Measurements from ENCODE around the gene AHRR.
"Not testable (repeated sequence)": the region's sequence is repeated elsewhere in the genome, so short reads cannot be mapped to it uniquely, and the experiment has no call there.

AHRR gene

DNA sequence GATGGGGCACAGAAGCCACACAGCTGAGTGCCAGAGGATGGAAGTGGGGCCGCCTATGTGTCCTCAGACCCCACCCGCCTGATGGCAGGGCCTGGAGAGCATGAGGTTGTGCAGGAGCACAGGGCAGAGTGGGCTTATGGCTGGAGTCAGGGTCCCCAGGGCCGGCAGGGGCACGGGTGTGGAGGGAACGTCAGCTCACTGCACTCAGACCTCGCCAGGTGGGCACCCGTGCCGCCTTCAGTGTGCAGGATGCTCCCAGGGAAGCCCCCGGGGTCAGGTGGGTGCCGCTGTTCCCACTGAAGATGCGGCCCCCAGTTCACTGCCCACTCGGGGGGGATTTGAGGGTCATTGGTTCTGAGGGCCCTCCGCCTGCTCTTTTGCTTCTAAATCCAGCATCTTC is 156.4 kb downstream of the AHRR start:
- DNase-seq: no peak

DNA sequence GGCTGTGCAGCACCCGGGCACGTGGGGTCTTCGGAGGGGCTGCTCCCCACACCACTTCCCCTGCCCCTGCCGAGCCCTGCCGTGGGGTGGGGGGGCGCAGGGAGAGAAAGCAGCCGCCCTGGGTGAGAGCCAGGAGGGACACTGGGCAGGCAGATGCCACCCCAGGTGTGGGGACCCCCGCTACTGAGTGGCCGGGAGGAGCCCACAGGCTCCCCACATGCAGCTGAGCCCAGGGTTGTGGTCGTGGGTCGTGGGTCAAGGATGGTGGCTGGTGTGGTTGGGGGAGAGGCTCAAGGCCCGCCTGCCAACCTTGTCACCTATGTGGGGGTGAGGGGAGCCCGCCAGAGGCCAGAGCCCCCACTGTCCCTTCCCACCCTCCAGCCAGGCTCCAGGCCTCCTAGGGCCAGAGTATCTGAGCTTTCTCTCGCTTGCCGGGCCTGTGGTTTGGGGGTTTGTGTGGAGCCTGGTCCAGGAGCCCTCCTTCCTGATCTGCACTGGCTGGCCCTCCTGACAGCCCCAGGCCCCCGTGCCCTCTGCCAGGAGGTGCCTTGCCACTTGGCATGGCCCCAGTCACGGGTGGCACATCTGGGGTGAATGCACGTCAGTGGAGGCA is 157.0 kb downstream of the AHRR start:
- no peak for DNase-seq

DNA sequence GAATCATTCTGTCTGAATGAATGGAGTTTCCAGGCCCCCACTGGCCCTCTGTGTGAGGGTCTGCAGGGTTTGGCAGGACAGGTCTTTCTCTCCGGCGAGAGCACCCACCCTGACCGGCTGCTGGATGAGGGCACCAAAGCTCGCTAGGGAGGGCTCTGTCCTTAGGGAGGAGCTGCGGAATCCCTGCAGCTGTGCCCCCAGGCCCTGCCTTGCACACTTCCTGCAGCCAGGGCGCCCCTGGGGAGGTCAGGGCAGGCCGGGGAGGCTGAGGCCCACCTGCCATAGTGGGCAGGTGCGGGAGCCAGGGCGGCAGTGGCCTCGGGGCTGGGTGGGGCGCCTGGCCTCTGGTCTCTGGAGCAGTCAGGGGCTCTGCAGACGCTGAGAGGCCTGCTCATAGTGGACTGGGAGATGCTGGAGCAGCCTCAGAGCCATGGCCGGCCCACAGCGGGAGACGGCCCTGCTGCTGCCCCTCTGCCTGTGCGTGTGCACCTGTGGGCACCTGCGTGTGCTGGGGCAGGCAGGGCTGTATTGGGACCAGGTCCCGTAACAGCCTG is 157.5 kb downstream of the AHRR start:
- no peak for DNase-seq

DNA sequence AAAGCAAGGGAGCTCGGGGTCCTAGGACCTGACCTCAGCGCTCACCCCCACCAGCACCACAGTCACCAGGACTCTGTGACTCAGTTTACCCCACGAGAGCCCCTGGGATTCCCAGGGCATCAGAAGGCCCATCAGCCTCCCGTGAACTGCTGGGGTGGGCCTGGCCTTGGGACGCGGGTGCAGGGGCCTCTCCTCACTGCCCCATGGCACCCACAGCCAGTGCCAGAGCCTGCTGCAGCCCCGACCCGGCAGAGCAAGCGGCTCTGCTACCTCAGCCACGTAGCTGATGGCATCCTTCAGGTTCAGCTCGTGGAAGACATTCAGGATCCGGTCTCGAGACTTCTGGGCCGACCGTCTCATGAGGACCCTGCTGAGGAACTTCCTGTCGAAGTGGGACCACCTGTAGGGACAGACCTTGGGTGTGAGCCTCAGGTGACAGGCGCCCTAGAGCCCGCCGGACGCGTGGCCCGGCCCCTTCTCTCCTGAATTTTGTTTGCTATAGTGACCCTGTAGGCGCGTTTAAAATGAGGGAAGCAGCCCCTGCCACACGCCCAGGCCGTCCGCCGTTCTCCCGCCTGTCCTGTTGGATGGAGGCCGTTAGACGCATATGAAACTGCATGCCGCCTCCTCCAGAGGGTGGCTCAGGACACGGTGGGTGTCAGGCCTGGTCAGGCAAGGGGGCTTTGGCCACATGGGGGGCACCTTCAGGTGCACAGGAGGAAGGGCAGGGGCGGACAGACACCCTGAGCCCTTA is 158.2 kb downstream of the AHRR start:
- no peak for DNase-seq

DNA sequence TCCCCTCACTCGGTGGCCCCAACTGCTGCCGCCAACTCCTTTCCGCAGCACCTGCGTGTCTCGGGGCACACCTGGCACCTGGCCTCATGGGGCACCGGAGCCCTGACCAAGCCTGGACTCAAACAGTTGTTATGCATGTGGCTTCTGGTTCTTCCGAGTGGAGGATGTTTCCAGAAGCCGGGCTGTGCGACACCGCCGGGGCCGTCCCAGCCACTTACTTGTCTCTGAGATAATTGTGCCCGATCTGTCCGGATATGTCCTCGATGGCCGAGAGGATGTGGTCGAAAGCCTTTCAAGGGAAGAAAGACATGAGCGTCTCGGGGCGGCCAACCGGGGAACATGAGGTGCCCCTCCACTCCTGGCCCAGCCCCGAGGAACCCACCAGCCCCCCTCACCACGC is 159.8 kb downstream of the AHRR start:
- DNase-seq: no peak

DNA sequence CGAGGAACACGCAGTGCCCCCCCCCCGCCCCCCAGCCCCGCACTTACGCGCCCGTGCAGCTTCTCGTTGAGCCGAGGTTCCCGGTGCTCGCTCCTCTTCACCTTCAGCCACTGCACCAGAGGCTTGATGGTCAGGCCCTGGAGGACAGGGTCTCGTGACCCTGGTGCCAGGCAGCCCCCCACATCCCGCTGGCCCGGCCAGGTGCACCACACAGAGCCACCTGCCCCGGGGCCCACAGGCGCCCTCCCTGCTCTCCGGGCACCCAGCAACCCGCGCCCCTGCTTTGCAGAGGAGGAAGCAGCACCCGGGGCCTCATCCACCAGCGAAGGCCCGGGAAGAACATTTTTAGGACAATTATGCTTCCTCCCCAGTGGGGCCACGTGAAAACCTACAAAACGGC is 160.5 kb downstream of the AHRR start:
- no peak for DNase-seq

DNA sequence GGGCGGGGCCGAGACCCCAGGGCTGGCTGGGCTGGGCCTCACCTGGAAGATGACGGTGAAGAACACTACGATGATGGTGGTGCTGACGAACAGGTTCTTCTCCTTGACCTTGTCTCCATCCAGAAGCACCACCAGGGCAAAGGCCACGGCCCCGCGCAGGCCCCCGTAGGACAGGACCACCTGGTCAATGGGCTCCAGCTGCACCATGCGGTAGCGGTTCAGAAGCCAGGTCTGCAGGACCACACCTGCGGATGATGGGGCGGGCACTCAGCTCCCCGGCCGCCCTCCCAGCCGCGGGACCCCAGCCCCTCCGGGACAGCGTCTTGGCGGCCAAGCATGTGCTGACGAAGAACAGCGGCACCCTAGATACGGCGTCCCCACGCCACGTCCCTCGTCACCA is 161.0 kb downstream of the AHRR start:
- no peak for DNase-seq

DNA sequence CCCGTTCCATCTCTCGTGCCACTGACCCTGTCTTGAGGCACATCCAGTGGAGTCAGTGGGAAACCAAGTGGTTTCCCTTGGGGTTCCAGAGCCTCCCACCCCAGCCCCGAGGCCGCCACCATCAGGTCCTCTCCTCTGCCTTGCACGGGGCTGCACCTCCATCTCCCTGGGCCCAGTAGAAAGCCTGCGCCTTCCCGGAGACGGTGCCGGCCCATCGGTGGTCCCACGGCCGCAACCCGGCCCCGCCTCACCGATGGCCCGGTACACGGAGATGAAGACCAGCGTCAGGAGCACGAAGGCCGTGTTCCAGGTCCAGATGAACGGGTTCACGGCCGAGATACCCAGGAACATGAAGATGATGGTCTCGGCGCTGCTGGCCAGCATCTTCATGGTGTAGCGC is 161.5 kb downstream of the AHRR start:
- DNase-seq: no peak

DNA sequence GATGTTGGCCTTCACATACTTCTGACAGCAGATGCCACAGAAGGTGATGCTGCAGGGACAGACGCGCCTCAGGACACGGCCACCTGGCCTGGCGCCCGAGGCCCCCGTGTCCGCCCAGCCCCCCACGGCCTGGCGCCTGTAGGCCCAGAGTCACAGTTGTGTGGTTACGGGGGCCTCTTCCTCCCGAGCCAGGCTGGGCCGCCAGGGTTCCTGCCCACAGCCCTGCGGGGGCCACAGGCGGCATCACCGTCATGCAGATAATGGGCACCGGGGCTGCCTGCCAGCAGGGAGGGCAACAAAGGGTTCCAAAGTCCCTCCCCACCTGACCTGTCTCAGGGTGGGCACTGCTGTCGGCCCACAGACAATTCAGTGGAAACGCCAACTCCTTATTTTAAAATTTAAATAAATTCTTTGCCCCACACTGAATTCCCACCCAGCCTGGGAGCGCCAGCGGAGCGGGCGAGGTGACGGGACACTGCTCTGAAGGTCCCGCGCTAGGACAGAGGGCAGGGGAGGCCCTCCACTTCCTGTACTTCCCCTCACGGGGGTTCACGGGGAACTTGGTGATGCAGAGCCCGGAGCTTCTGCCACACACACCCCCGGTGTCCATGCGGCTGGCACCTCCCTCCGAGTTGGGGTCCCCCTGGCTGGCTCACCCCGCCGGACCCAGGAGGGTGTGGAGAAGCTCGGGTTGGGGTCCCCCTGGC is 162.1 kb downstream of the AHRR start:
- DNase-seq: no peak

DNA sequence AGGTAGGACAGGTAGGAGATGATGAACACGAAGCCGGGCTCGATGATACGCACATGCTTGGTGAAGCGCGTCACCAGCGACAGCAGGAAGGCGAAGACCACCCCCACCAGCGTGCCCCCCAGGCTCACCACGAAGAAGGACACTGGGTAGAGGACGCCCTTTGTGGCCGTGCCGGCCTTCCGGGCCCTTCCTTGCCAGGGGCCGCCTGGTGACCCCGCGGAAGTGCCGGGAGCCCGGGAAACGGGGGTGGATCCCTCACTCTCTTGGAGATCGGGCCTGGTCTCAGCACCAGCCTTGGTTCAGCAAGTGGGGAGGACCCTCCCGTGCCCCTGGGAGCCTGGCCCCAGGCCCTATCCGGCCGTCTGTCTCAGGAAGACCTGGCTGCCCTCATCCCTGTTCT is 163.0 kb downstream of the AHRR start:
- DNase-seq: no peak

DNA sequence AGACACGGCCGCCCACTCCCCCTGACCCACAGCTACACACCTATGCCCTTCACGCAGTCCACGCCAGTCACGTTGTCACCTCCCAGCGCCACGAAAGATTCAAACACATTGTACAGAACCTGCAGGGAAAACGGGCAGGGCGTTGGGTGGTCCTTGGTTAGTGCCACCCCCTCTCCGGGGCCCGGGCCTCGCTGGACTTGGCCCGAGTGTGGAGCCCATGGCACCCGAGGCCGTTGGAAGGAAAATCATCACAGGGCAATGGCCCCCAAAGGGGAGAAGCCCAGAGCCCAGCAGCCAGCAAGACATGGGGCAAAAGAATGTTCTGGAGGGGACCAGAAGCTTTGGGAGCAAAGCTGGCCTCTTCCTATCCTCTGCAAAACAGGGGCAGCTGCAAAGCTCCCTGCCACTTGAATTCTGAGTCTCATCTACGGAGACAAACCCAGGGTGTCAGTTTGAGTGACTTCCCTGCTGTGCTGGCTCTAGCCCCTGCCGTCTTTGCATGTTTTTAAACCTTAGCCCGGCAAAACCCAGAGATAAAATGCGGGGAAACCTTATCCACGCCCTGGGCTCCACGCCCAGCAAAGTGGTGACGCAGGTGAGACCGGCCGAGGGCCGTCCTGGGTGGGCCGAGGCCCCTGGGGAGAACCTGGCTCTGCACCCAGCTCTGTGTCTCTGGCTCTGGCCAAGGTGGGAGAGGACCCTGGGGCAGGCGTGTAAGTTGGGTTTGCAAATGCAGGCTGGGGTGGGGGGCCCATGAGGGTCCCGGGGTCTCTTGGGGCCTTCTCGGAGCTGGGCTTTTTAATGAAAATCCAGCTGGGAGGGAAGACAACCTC is 163.8 kb downstream of the AHRR start:
- DNase-seq: no peak

DNA sequence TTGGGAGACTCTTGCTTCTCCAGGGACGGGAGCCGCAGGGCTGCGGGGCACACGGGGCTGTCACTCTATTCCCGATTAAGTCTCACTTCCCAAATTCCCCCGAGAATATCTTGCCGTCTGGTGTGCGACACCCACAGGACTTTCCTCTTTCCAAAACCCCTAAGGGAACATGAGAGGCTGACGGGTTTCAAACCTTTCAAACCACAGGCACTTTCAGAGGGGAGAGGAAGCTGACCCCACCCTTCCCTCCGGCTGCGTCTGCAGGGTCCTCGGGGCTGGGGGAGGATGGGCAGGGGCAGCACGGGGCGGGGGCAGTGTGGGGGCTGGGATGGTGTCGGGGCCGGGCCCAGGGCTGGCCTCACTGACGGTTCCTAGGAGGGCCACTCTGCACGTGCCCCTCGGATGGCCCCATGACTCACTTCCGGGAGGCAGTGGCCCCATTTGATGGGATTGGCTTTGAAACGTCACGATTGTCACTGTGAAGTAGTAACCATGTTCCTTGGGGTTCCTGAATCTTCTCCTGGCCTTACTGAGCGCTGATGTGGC is 164.5 kb downstream of the AHRR start:
- no peak for DNase-seq

DNA sequence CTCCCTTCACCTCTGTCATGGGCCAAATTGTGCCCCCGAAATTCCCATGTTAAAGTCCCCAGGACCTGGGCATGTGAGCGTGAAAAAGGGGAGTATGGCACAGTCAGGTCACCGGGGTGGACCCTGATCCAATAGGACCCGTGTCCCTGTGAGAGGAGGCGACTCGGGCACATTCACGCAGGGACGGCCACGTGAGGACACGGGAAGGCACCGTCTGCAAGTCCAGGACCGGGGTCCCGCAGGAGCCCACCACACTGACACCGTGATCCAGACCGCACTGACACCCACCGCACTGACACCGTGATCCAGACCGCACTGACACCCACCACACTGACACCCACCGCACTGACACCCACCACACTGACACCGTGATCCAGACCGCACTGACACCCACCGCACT is 165.1 kb downstream of the AHRR start:
- not testable (repeated sequence) for DNase-seq

Data from fibroblast of skin of abdomen (primary cell).